ELR (cell line): ENCODE results near the gene PXT1.

ENCODE experiments used
- DNase-seq: peaks from one replicate; pipeline ENCODE4 v3.0.0-alpha.2; 2015; ENCODE audit warnings: low read depth

PXT1 gene

DNA sequence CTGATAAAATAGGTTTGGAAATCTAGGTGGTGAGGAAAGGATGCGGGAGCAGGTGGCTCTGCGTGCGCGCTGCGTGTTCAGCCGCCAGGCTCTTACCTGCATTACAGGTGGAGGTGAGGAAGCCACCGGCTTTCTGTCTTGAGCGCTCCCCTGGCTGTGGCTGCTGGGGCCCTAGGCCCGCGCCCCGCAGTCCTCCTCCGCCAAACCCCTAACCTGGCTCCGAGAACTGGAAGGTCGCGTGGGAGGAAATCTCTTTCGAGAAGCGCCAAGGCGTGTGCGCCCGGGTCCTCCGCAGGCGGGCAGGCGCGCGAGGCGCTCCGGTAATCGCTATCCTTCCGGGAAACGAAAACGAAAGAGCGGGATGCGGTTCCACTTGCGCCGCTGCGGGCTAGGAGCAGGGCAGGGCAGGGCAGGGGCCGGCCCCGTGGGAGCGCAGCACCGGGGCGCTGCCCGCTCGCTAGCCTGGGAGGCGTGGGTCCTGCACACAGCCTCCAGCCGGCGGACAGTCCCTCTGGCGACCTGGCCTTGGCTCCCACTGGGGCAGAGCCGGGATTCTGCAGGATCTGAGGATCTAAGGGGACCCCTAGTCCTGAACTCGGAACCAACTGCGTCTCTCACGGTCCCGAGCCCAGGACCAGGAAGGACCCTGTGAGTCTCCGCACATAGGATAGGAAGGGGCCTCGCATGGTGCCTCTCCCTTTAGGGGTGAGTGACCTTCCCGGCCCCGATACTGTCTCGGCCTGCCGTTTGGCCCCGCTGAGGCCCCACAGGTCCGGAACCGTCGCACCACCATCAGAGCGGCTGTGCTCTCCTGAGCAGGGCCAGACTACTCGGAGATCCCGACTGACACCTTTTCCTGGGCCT is 55.0 kb downstream of the PXT1 start, which contains the start of gene ETV7:
ETV7 (minus strand) TSS at position 230 of the 864 bp plus-strand sequence; CDS start at position 102, 128 bp downstream.
- peak; percentile 58 for DNase-seq

DNA sequence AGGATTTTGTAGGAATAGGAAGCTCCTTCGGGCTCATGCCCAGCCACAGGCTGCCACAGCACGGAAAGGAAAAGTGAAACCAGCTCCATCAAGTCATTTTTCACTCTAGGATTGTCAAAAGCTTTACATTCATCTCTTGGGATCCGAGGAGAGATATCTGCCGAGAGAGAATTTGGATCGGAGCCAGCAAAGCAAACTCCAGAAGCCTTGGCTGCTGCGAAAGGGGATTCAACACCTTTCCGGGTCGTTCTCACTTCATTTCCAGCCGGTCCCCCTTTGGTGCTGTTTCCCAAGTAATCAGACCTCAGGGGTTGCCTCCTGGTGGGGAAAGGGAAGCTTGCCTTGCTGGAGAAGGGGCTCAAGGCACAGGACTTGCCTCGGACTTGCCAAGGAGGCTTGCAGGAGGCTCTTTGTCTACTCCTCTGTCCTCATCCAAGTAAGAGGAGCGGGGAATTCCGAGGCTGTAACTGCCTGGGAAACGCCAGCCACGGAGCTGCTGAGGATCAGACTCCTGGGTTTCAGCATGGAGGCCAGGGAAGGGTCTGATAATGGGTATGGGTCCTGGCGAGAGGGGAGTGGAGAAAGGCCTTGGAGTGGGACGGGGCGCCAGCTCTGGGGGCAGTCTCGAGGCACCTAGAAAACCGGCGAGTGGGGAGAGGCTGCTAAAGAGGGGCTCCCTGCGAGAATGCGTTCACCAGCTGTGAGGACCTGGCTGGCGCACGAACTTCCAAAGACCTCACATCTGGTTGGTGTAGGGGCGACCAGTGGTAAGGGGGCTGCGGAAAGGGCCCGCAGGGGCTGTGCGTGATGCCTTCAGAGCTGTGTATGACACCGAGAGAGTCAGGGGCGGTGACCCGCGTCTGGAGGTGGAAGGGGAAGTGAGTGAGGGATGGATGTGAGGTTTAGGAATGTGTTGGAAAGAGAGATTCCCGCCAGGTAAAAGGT is 55.9 kb downstream of the PXT1 start:
- peak; percentile 64 for DNase-seq

DNA sequence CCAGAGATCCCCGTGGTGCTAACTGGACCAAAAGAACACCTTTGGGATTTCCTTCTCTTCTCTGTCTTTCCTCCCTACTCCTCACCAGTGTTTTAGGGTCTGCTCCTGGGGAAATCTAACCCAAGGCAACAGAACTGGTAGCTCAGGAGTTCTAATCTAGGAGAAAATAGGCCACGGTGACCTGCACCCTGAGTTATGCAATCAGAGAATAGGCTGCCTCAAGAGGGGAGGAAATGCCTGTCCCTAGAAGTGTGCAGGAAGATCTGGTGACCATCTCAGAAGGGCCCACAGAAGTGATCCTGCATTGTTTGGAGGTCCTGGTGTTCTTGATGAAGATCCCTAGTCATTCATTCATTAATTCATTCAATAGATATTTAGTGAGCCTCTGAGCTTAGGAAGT is 58.6 kb downstream of the PXT1 start:
- no peak for DNase-seq

DNA sequence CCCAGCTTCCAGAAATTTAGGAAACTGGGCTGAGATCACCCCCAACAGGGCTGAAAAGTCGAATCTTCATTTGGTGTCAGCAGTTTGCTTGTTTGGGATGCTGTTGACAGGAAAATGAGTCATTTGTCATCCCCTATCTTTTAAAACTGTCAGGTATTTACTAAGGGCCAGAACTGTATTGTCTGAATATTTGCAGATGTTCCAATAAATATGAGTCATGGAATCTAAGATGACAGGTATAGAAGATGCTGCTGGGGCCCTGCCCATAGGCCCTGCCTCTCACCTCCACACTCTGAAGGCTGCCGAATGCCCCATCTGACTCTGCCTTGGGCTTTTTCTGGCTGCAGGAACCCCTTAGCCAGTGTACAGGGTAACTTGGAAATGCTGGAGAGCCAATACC is 59.0 kb downstream of the PXT1 start:
- no peak for DNase-seq

DNA sequence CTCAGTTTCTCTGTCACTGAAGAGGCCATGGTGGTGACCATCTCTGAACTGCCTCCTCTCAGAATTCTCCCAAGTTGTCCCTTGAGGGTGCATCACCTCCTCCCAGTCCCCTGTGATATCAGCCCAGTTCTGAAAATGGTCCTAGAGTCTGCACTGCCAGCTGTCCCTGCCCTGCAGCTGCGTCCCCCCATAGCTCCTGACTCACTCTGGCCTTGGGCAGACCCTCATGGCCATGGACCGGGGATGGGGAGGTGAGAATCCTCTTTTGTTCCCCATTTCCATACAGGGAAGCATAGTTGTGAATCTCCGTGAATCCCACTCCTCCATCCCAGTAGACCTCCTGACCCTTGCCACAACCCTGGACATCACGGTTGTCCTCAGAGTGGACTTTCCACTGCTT is 59.7 kb downstream of the PXT1 start:
- no peak for DNase-seq

DNA sequence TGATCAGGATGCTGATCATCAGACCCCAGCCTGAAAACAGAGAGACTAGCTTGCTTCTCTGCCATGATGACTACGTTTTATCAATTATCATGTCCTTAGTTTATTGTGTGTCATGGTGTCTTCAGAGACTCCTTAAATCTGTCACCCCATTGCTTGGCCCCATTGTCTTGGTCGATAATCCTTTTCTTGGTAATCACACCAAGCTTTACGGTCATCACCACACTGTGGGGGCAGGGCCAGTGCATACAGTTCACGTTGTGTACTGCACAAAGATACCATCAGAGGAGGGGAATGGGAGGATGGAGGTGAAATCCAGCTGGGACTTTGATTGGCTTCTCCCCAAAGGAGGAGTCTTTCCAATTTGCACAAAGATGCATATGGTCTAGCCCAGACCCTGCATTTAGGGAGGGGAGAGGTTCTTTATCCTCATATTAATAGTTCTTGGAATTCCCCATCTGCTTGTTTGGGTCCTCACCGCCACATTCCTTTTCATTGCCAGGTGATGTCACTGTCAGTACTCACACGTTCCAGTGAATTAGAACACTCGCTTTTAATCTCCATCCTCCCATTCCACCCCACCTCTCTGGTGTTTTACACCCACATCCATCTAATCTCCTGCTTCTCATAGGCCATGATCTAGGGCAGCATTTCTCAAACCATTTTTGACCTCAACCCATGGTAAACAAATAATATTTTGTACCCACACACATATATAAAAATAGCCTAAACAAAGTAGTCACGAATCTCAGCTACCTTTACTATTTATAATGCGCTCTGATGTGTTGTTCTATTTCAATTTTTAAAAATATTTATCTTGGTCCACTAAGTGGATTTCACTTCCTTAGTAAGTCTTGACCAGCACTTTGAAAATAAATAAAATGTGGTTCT is 60.9 kb downstream of the PXT1 start:
- DNase-seq = no peak

DNA sequence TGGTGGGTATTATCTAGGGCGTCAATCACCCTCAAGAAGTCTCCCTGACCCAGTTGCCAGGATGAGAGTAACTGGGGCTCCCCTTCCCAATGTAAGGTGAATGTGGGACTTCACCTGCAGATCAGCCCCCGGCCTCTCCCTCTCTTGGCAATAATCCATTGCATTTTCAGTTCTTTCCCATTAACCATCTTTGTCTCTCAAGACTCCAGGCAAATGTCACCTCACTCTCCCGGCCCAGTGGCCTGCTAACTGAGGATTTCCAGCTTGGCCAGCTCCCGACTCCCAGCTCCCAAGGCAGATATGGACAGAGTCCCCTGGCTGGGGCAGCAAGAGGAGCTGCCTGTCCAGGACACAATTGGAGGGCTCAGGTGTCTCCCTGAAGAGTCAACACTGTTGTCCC is 62.5 kb downstream of the PXT1 start:
- no peak for DNase-seq

DNA sequence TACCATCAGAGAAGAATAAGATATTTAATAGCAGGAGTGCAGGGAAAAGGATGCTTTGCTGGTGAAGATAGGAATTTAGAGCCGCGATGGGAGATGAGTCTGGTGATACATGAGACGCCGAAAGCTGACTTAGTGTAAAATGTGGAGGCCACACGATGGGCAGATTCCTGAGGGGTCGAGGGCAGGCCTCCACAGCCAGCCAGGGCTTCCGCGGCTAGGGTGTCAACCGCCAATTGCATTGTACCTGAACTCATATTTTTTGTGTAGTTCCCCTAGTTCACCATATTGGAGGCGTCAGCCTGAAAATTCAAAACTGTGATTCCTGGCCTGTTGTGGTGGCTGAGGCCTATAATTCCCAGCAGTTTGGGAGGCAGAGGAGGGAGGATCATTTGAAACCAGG is 63.7 kb downstream of the PXT1 start:
- DNase-seq = no peak

DNA sequence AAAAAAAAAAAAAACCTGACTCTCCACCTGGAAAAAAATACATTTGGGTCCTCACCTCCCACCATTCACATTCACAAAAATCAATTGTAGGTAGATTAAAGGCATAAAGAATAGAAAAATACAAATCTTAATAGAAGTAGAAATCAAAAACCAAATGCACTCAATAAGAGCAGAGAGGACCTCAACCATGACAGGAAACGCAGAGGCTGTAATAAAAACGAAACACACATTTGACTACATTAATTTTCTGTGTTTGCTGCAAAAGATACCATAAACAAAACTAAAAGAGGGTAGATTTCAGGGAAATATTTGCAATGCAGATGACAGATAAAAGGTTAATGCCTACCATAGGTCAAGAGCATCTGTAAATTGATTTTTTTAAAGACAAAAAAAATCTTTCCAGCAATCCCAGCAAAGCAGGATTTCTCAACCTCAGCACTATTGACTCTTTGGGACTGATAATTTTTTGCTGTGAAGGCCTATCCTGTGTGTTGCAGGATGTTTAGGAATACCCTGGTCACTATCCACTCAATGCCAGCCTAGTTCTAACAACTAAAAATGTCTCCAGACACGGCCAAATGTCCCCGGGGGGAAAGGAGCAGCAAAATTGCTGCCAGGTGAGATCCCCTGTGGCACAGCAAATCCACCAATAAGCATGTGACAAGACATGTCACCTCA is 64.3 kb downstream of the PXT1 start:
- no peak for DNase-seq

DNA sequence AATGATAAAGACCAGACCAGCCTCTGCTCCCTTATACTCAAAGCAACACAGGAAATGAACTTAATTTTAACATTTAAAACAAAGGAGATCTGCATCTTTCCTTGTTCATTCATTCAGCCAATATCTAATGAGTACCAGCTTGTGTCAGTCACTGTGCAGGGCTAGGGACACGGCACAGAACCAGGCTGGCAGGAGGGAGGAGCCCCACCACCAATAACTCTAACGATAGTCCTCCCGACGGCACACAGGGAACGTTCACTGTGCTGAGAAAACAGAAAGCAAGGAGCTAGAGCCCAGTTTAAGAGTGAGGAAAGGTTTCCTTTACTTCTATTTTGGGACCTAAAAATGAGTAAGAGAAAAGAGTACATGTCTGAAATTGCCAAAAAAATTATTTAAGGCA is 65.1 kb downstream of the PXT1 start:
- DNase-seq = no peak

DNA sequence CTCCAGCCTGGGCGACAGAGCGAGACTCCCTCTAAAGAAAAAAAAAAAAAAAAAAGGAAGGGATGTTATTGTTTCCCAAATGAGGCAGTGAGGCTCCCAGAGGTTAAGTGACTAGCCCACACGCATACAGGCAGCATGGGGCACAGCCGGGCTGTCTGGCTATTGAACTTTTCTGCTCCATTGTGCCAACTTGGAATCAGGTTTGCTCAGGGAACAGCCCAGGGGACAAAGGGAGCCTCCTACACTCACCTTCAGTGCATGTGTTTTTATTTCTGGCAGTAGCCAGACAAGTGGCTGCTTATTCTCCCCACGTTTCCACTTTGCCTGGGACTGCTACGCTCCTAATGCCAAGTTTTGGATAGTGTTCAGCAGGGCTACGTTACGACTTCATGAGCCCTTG is 65.9 kb downstream of the PXT1 start:
- DNase-seq = no peak

DNA sequence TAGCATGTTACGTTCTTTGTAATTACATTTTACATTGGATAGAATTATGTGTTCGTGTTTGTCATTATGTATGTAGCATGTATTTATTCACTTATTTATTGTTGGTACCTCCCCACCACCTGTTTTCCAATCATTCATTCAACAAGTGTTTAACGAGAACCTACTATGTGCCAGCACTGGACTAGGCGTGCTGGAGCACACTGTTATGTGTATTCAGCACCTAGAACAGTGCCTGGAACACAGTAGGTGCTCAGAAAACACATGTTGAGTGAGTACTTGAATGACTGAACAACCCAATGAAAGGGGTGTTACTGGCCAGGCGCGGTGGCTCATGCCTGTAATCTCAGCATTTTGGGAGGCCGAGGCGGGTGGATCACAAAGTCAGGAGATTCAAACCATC is 66.5 kb downstream of the PXT1 start:
- DNase-seq = no peak

DNA sequence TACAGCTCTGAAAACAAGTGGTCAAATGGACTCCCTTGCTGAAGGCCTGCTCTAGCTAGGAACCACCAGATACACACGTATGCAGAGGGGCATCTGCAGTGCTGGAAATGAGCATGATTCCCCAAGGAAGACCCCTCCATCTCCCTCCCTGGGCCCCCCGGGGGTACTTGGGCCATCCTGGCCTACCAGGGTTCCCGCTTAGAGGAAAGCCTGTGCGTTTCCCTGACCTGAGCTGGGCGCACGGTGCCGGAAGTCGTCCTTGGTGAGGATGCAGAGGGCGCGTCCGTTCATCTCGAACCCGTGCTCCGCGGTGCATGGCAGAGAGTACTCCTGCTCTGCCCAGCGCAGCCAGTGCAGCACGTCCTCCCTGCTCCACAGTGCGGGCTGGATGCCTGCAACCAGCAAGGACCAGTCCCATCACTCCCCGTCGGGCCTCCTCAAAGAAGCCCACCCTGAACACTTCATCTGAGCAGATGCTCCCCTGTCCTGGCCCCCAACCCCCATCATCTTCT is 67.0 kb downstream of the PXT1 start:
- DNase-seq = no peak

DNA sequence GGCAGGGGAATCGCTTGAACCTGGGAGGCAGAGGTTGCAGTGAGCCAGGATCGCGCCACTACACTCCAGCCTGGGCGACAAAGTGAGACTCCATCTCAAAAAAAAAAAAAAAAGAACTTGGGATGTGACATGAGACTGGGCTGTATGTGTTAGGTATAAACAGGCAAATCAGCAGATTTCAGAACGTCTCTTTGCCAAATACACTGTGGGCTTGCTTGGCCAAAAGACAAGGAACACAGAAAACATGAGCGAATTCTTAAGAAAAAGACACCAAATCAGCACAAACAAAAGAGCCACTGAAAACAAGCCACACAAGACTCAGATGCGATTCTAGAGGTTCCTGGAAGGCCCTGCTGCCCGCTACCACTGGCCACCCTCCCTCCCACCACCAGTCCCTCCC is 67.7 kb downstream of the PXT1 start:
- no peak for DNase-seq

DNA sequence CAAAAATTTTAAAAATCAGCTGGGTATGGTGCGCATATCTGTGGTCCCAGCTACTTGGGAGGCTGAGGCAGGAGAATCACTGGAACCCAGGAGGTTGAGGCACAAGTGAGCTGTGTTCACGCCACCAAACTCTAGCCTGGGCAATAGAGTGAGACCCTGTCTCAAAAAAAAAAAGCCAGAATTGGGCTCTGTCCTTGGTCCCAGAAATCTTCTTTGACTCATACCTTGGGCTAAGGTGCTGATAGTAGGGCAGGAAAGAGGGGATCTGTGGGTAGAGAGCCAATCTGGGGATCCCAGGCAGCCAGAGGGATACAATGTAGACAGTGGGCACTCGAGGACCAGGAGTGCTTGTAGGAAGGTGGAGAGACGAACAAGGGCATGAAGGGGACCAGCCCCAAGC is 68.5 kb downstream of the PXT1 start:
- no peak for DNase-seq

DNA sequence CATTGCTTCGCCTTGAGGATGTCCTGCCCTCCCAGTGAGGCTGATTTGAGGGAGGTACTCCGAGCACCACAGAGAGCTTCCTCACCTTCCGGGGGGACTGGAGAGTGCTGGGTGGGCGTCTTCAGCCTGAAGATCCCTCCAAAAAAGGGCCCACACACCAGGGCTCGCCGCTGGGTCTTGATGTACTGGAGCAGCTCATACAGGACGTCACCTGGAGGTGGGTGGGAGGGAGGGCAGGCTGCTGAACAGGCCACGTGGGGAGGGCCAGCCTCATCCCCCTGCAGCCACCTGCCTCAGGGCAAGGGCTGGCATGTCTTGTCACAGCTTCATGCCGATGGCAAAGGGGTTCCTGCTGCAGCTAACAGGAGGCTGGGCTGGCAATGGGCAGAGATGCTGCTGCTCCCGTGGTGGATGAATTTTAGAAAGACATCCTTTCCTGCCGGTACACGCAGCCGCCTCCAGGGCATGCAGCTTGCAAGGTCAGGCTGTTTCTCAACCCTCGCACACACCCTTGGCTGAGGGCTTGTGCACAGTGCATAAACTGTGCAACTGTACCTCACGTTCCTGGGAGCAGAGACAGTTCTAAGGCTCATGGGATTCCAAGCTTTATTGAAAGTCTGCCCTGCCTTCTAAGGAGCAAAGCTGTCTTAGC is 69.2 kb downstream of the PXT1 start:
- peak; percentile 22 for DNase-seq

DNA sequence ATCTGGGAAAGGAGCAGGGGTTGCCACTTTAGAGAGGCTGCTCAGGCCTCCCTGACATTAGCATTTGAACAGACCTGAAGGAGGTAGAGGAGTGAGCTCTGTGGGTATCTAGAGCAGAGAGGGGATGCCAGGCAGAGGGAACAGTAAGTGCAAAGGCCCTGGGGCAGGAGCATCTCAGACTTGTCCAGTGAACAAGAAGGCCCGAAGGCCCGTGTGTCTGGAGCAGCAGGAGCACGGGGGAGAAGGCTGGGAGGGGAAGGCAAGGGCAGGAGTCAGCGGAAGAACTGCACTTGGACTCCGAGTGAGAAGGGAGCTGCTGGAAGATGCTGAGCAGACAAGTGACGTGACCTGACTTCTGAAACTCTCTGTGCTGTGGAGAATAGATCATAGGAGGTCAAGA is 70.6 kb downstream of the PXT1 start:
- no peak for DNase-seq

DNA sequence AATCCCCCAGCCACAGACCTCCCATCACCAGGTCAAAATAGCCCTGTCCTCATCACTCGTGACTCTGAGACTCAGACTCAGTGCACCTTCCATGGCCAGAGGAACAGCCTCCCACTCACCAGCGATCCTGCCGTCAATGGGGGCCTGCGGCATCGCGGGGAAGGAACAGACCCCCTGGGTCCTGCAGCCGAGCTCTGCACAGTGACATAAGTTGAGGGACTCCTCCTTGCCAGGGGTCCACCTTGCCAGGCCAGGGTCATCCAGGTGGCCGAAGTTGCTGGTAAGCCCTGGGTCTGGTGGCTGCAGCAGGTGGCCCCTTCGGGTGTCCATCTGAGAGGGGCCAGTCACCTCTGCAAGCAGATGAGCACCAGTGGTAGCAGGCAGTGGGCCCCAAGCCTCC is 71.4 kb downstream of the PXT1 start:
- no peak for DNase-seq

DNA sequence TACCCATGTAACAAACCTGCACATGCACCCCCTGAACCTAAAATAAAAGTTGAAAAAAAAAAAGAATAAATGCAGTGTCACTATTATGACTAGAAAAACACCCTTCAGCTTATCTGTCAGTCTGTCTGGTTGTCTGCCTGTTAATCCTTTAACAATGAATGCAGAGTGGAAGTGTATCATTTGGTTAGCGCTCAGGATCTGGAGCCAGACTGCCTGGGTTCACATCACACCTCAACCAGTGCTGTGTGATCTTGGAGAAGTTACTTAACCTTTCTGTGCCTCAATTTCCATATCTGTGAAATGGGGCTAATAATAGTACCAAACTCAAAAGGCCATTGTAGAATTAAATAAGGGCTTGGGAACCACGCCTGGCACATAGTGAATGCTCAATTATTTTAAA is 72.0 kb downstream of the PXT1 start:
- DNase-seq = no peak
